Measurements from ENCODE around the gene ARMCX5. TPM values are rescaled to one million over a fixed set of nuclear protein-coding genes. Genes with fewer than 3 reads are reported as not detected.

The ARMCX5 gene
- total and polyA plus RNA-seq, 4 donors = 6.5 to 35.7 (median 11.7) TPM

DNA sequence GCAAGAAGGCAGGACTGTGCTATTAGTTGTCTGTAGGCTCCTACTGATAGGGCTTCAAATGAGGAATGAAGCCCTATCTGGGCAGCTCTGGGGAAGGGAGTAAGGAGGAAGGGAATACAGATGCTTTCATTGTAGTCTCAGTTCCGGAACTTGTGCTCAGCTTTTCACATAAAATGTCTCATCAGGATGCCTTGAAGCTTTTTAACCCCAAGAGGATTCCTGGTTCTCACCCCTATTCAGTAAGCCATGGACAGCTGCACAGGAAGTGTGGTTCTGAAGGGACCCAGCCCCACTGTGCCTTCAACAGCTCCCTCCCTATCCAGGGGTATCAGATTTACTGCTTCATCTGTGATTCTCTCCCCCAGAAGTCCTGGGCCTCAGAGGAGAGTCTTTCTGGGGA is 5.0 kb downstream of the ARMCX5 start:
- Histone ChIP-seq H3K9me3 (ENCODE audit: control insufficient read depth in 4 of 4, insufficient read depth in 3 of 4, low read length in 3 of 4) (no peaks in the 10 kb centered on the region), H3K27me3 (ENCODE audit: control insufficient read depth in 3 of 3, insufficient read depth in 3 of 3, low read length in 2 of 3) (peaks cover 0 to 2% (median 0%) of the 10 kb centered on the region in 3 donors), H3K27ac (ENCODE audit: low read depth in 1 of 2, low read length in 1 of 2) (no peak overlapping the region), H3K4me1 (ENCODE audit: control insufficient read depth in 5 of 5, insufficient read depth in 5 of 5, low read length in 5 of 5) (peaks cover 0 to 8% (median 0%) of the 10 kb centered on the region in 5 donors), H3K36me3 (ENCODE audit: control insufficient read depth in 4 of 4, insufficient read depth in 4 of 4, low read length in 4 of 4) (peaks cover 0 to 9% (median 4%) of the 10 kb centered on the region in 4 donors), H3K4me3 (no peak overlapping the region), H3K9ac (ENCODE audit: insufficient read depth in 1 of 2, low read length in 2 of 2) (no peak overlapping the region)
- TF ChIP-seq CTCF (IDR thresholded peaks at IDR 0.05; ENCODE audit: control extremely low read depth, extremely low read depth) = no peak
- 71 to 93% methylated on average over 1 of the region's 1 CpG for WGBS, 2 donors
- ATAC-seq (ENCODE audit: insufficient read depth, low FRiP score) (no peak), DNase-seq (no peak)

DNA sequence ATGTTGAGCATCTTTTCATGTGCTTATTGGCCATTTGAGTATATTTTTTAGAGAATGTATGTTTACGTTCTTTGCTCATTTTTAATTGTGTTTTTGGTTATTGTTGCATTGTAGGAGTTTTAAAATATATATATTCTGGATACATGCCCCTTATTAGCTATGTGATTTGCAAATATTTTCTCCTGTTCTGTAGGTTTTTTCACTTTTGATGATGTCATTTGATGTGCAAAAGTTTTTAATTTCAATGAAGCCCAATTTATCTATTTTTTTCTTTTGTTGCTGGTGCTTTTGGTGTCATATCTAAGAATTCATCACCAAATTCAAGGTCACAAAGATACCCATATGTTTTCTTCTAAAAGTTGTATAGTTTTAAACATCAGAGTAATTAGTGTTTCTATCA is 6.8 kb downstream of the ARMCX5 start:
- peaks cover 0 to 2% (median 0%) of the 10 kb centered on the region in 3 donors for H3K27me3 ChIP-seq (ENCODE audit: control insufficient read depth in 3 of 3, insufficient read depth in 3 of 3, low read length in 2 of 3)
- ATAC-seq (ENCODE audit: insufficient read depth, low FRiP score) (no peak), DNase-seq (no peak)
- no peak overlapping the region for H3K27ac ChIP-seq (ENCODE audit: low read depth in 1 of 2, low read length in 1 of 2)
- no peaks in the 10 kb centered on the region for H3K9me3 ChIP-seq (ENCODE audit: control insufficient read depth in 4 of 4, insufficient read depth in 3 of 4, low read length in 3 of 4)
- 85 to 100% methylated on average over 1 of the region's 1 CpG for WGBS, 2 donors
- no peak overlapping the region for H3K9ac ChIP-seq (ENCODE audit: insufficient read depth in 1 of 2, low read length in 2 of 2)
- peaks cover 0 to 9% (median 4%) of the 10 kb centered on the region in 4 donors for H3K36me3 ChIP-seq (ENCODE audit: control insufficient read depth in 4 of 4, insufficient read depth in 4 of 4, low read length in 4 of 4)
- peaks cover 0 to 3% (median 0%) of the 10 kb centered on the region in 5 donors for H3K4me1 ChIP-seq (ENCODE audit: control insufficient read depth in 5 of 5, insufficient read depth in 5 of 5, low read length in 5 of 5)
- TF ChIP-seq CTCF (IDR thresholded peaks at IDR 0.05; ENCODE audit: control extremely low read depth, extremely low read depth) = no peak
- no peak overlapping the region for H3K4me3 ChIP-seq

DNA sequence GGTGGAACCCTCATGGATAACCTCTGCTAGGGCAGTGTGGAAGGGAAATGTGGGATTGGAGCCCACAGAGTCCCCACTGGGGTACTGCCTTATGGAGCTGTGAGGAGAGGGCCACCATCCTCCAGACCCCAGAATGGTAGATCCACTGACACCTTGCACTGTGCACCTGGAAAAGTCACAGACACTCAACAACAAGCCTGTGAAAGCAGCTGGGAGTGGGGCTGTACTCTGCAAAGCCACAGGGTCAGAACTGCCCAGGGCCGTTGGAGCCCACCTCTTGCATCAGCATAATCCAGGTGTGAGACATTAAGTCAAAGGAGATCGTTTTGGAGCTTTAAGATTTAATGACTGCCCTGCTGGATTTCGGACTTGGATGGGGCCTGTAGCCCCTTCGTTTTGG is 11.6 kb downstream of the ARMCX5 start:
- no peak overlapping the region for H3K27ac ChIP-seq (ENCODE audit: low read depth in 1 of 2, low read length in 1 of 2)
- ATAC-seq (ENCODE audit: insufficient read depth, low FRiP score) (no peak), DNase-seq (no peak)
- peaks cover 0 to 2% (median under 1%) of the 10 kb centered on the region in 4 donors for H3K36me3 ChIP-seq (ENCODE audit: control insufficient read depth in 4 of 4, insufficient read depth in 4 of 4, low read length in 4 of 4)
- H3K4me3 ChIP-seq = no peak overlapping the region
- H3K27me3 ChIP-seq (ENCODE audit: control insufficient read depth in 3 of 3, insufficient read depth in 3 of 3, low read length in 2 of 3) = no peaks in the 10 kb centered on the region
- WGBS, 2 donors = 71 to 98% methylated on average over 4 of the region's 4 CpGs
- H3K9ac ChIP-seq (ENCODE audit: insufficient read depth in 1 of 2, low read length in 2 of 2) = no peak overlapping the region
- no peak for TF ChIP-seq CTCF (IDR thresholded peaks at IDR 0.05; ENCODE audit: control extremely low read depth, extremely low read depth)
- H3K9me3 ChIP-seq (ENCODE audit: control insufficient read depth in 4 of 4, insufficient read depth in 3 of 4, low read length in 3 of 4) = peaks cover 0 to 3% (median 0%) of the 10 kb centered on the region in 4 donors
- H3K4me1 ChIP-seq (ENCODE audit: control insufficient read depth in 5 of 5, insufficient read depth in 5 of 5, low read length in 5 of 5) = no peaks in the 10 kb centered on the region

GRCh38 chrX:102624105-102624504 is 24.8 kb downstream of the ARMCX5 start:
- DNase-seq (peak in 1 of 3 donors; percentile 17), ATAC-seq (ENCODE audit: insufficient read depth, low FRiP score) (no peak)
- no peak for TF ChIP-seq CTCF (IDR thresholded peaks at IDR 0.05; ENCODE audit: control extremely low read depth, extremely low read depth)

More at GRCh38 chrX:102624105-102624504, 24.8 kb downstream of the ARMCX5 start:
- no peak overlapping the region for H3K4me3 ChIP-seq
- H3K27ac ChIP-seq (ENCODE audit: low read depth in 1 of 2, low read length in 1 of 2) = no peak overlapping the region
- no peaks in the 10 kb centered on the region for H3K36me3 ChIP-seq (ENCODE audit: control insufficient read depth in 4 of 4, insufficient read depth in 4 of 4, low read length in 4 of 4)
- H3K9ac ChIP-seq (ENCODE audit: insufficient read depth in 1 of 2, low read length in 2 of 2) = no peak overlapping the region
- H3K27me3 ChIP-seq (ENCODE audit: control insufficient read depth in 3 of 3, insufficient read depth in 3 of 3, low read length in 2 of 3) = no peaks in the 10 kb centered on the region
- peaks cover 0 to 17% (median 3%) of the 10 kb centered on the region in 4 donors for H3K9me3 ChIP-seq (ENCODE audit: control insufficient read depth in 4 of 4, insufficient read depth in 3 of 4, low read length in 3 of 4)
- H3K4me1 ChIP-seq (ENCODE audit: control insufficient read depth in 5 of 5, insufficient read depth in 5 of 5, low read length in 5 of 5) = no peaks in the 10 kb centered on the region
- WGBS, 2 donors = 83 to 93% methylated on average over 6 of the region's 6 CpGs
